Measurements from ENCODE around the gene GMPPB.
A peak's percentile ranks its signal among the peaks of the same experiment; 100 is the strongest.
"Not testable (repeated sequence)": the region's sequence is repeated elsewhere in the genome, so short reads cannot be mapped to it uniquely, and the experiment has no call there.

GMPPB gene
- long read RNA-seq, donor 1, transcript GMPPB-202 (9 exons, 1,582 nt): major isoform, 6 of 7 reads
- long read RNA-seq, donor 1, partial matches to known transcripts: 0 of 7 reads
- long read RNA-seq, donor 1, other reads (novel, unspliced or antisense): 0 of 7 reads
- long read RNA-seq, donor 2, transcript GMPPB-202 (9 exons, 1,582 nt): major isoform, 5 of 5 reads
- long read RNA-seq, donor 2, partial matches to known transcripts: 0 of 5 reads
- long read RNA-seq, donor 2, other reads (novel, unspliced or antisense): 0 of 5 reads
- long read RNA-seq, donor 3, partial matches to known transcripts: 0 of 3 reads
- long read RNA-seq, donor 3, other reads (novel, unspliced or antisense): 0 of 3 reads
- long read RNA-seq, donor 4, transcript GMPPB-202 (9 exons, 1,582 nt): major isoform, 5 of 5 reads
- long read RNA-seq, donor 4, partial matches to known transcripts: 0 of 5 reads
- long read RNA-seq, donor 4, other reads (novel, unspliced or antisense): 0 of 5 reads
- long read RNA-seq, donor 5, full-length matches to known transcripts: 12 of 12 reads
- long read RNA-seq, donor 5, partial matches to known transcripts: 0 of 12 reads
- long read RNA-seq, donor 5, other reads (novel, unspliced or antisense): 0 of 12 reads
- long read RNA-seq, donor 6, transcript GMPPB-202 (9 exons, 1,582 nt): major isoform, 8 of 8 reads
- long read RNA-seq, donor 6, partial matches to known transcripts: 0 of 8 reads
- long read RNA-seq, donor 6, other reads (novel, unspliced or antisense): 0 of 8 reads
- long read RNA-seq, donor 7, transcript GMPPB-202 (9 exons, 1,582 nt): major isoform, 10 of 11 reads
- long read RNA-seq, donor 7, partial matches to known transcripts: 0 of 11 reads
- long read RNA-seq, donor 7, other reads (novel, unspliced or antisense): 0 of 11 reads
- long read RNA-seq, donor 8, full-length matches to known transcripts: 5 of 10 reads
- long read RNA-seq, donor 8, partial matches to known transcripts: 5 of 10 reads
- long read RNA-seq, donor 8, other reads (novel, unspliced or antisense): 0 of 10 reads

DNA sequence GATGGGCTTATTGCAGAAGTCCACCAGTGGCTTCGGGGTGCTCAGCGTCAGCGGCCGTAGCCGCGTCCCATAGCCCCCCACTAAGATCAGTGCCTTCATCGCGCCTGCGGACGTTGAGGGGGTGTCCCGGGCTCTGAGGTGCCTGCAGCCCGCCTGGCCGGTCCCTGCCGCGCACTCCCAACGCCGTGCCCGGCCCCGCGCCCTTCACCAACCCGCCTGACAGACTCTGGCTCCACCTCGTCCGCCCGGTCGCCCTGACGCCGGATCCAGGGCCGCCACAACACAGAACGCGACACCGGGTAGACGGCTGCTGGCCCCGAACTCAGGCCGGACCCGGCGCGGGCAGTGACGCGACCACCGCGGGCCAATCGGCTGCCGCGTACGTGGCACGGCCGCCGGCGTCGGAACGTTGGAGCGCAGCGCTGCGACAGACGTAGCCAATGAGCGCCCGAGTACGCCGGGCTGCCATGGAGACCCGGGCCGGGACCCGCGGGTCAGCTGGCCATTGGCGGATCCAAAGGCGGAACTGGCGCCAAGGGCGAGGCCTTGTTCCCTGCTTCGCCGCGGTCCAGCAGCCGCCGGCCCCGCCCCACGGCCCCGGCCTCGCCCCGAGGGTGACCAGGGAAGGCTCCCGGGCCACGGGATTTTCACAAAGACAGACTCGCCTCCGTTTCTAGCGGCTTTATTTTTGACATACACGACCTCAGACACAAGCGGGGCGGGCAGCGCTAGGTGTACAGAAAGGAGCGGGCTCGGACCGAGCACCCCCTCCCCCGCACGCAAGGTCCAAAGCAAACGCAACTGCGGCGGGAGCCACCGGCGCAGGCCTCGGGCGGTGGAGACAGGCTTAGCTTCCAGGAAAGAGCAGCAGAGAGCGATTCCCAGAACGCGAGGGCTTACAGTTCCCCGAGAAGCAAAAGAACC, at the start of gene GMPPB:
TSS of gene GMPPB (minus strand) at position 324 of the 924 bp plus-strand sequence. CDS start at position 99, 225 bp downstream.
- DNase-seq: peak; percentile 89

- DNase-seq: no peak
These were observed 49.0 kb upstream of the GMPPB start for GRCh38 chr3:49772703-49773102.

DNA sequence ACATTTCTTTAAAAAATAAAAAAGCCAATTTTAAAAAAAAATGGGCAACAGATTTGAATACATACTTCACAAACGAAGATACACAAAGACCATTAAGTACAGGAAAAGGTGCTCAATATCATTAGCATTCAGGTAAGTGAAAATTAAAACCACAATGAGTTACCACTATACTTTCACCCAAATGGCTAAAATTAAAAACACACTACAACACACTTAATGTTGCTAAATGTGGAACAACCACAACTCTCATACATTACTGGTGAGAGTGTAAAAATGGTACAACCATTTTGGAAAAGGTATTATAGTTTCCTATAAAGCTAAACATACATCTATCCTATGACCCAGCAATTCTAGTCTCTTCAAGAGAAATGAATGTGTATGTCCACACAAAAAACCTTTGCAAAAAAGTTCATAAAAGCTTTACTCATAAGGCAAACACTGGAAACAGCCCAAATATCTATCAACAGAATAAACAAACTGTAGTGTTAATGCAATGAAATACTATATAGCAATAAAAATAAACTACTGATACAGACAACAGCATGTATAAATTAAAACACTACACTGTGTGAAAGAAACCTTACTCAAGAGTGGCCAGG, 47.7 kb upstream of the GMPPB start:
- no peak for DNase-seq

- no peak for DNase-seq
These were observed 46.2 kb upstream of the GMPPB start for GRCh38 chr3:49769926-49770325.

DNA sequence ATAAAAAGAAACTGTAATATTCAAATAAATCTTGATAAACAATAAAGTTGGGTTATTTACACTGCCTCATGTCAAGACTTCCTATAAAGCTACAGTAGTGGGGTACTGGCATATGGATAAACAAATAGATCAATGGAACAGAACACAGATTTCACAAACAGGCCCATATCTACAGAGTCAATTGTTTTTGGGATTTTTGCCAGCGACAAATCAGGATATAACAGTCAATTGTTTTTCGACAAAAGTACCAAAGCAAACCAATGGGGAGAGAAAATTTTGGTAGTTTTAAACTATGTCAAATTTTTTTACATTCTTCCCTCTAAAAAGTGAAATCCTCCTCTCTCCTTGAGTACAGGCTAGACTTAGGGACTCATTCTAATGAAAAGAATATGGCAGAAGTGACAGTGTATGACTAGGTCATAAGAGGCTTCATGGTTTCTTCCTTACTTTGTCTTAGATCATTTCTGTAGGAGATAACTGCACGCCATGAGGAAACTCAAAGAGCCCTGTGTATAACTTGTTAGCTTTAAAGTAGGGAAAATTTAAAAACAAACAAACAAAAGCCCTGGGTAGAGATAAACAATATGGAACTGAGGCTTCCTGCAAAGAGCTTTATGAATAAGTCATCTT, 45.6 kb upstream of the GMPPB start:
- no peak for DNase-seq

GRCh38 chr3:49763981-49764380, 40.2 kb upstream of the GMPPB start:
- DNase-seq: no peak

DNA sequence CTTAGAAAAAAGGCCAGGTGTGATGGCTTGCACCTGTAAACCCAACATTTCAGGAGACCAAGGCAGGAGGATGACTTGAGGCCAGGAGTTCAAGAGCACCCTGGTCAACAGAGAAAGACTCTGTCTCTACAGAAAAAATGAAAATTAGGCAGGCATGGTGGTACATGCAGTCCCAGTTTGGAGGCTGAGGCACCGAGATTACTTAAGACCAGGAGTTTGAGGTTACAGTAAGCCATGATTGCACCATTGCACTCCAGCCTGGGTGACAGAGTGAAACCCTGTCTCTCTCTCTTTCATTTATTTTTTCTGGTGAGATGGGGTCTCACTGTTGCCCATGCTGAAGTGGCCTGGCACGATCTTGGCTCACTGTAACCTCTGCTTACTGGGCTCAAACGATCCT, 37.9 kb upstream of the GMPPB start:
- DNase-seq: no peak

GRCh38 chr3:49759226-49759625, 35.5 kb upstream of the GMPPB start:
- no peak for DNase-seq

- no peak for DNase-seq
These were observed 33.4 kb upstream of the GMPPB start for GRCh38 chr3:49757197-49757596.

- no peak for DNase-seq
These were observed 32.3 kb upstream of the GMPPB start for GRCh38 chr3:49756036-49756435.

- no peak for DNase-seq
These were observed 30.8 kb upstream of the GMPPB start for GRCh38 chr3:49754536-49754935.

- DNase-seq: no peak
These were observed 27.8 kb upstream of the GMPPB start for GRCh38 chr3:49751501-49751900.

DNA sequence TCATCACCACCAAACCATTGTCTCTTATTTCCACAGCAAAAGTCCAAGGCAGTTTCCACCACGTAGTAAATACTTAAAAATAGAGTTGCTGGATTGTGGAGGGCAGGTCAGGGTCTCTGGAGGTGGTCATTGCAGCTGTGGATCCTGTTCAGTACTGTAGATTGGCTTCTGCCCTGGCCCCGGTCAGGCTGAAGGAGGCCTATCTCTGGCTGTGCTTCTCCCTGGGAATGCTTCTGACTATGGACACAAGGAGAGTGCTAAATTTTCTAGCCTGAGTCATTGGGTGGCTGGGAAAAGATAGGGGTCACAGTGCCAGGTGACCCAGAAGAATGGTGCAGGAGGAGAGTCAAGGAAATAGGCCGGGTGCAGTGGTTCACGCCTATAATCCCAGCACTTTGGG, 26.3 kb upstream of the GMPPB start:
- DNase-seq: no peak

- DNase-seq: not testable (repeated sequence)
These were observed 25.1 kb upstream of the GMPPB start for GRCh38 chr3:49748874-49749273.

- no peak for DNase-seq
These were observed 24.2 kb upstream of the GMPPB start for GRCh38 chr3:49747792-49748480.

DNA sequence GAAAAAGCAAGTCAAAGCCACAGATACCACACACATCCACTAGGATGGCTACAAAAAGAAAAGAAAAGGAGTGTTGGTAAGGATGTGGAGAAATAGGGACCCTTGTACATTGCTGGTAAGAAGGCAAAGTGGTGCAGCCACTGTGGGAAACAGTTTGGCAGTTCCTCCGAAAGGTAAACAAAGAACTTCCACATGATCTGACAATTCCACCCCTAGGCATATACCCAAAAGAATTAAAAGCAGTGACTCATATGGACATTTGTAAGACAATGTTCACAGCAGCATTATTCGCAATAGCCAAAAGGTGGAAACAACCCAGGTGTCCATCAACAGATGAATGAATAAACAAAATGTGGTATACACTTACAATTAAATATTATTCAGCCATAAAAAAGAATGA, 22.2 kb upstream of the GMPPB start:
- DNase-seq: no peak

DNA sequence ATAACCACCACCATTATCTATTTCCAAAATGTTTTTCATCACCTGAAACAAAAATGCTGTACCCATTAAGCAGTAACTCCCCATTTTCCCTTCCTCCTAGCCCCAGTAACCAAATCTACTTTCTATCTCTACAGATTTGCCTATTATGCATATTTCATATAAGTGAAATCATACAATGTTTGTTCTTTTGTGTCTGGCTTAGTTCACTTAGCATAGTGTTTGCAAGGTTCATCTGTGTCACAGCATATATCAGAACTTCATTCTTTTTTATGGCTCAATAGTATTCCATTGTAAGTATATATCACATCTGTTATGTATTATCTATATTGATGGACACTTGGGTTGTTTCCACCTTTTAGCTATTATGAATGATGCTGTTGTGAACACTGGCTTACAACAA, 16.7 kb upstream of the GMPPB start:
- no peak for DNase-seq

DNA sequence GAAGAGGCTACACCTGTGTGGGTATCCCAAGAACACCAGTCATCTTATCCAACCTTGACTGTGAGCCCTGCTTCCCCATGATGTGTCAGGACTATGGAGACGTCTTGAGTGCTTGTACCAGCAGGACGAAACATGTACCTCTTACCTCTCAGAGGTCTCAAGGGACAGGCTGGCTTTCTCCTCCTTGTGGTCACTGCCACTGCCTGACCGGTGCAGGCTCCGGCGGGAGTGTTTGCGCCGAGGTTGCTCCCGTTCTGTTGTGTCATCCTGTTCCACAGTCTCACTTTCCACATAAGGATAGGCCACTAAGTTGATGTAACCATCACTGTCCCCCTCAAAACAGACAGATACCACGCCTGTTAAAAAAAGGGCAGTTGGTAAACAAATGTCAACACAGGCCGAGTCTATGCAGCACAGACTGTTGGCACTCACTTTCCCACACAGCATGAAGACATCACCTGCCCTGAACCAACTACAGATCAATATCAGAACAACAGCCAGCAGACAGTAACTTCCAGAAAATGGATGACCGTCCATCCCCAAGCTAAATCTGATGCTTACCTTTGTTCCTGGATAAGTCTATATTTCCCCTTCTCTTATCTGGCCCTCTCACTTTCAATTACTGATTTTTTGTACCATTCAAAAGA, 14.4 kb upstream of the GMPPB start:
- no peak for DNase-seq

DNA sequence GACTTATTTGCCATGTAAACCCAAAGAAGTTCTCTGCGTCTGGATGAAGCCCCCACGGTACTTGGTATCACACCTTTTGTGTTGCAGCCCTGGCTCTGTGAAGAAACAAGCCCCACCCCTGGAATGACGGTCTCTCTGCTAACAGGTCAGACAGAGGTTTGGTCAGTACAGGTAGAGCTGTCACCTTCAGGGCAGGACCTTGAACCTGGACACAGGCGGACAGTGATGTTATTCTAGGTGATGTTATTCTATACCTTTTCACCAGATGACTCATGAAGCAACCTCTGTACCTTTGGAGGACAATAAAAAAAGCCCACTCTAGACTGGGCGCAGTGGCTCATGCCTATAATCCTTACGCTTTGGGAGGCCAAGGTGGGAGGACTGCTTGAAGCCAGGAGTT, 11.0 kb upstream of the GMPPB start:
- DNase-seq: no peak

GRCh38 chr3:49733551-49733950, 9.8 kb upstream of the GMPPB start:
- no peak for DNase-seq
